K562 (cell line): ENCODE measurements around the gene UNC79. TPM values are rescaled to one million over a fixed set of nuclear protein-coding genes. Genes with fewer than 3 reads are reported as not detected.

Experiments
- ATAC-seq: fragments of 200-7000 bp; cut with Tn5 transposase; 3 replicates; pipeline ENCODE4 v1.9.1; 2020; ENCODE audit warnings: moderate library complexity
- BruUV-seq: library from RNA; stranded (reverse); fragments of 400-500 nt; replicated peaks from 2 replicates; lab custom pipeline; 2021; lab: Mats Ljungman, UMichigan
- CTCF ChIA-PET: fragments of 300-600 bp; formaldehyde crosslinking; extraction: SDS; loops from one replicate; lab custom pipeline; 2021; ENCODE audit warnings: low intra/inter-chr PET ratio; lab: Yijun Ruan, JAX
- POLR2A ChIA-PET: fragments of 300-600, 350-650 bp; sonication (Branson Sonifier 250); formaldehyde crosslinking; extraction: SDS; loops from one replicate; lab custom pipeline; 2021; ENCODE audit warnings: antibody characterized with exemption, inconsistent platforms; lab: Yijun Ruan, JAX
- DNase-seq, 4 experiments: peaks; one replicate each; pipeline versions ENCODE4 v3.0.0 to v3.0.0-alpha.2; 2011 to 2018; ENCODE audit warnings: low spot score in 3 of 4, mixed read lengths in 3 of 4; ENCODE audit errors: extremely low read depth in 1 of 4
- FAIRE-seq: peaks from 2 replicates; lab custom pipeline; 2011; peaks lifted over from hg19 to GRCh38; lab: Jason Lieb, UNC
- H2AFZ ChIP-seq: 2 replicates; pipeline ENCODE4 v1.6.0; 2011; ENCODE audit warnings: low read depth, low read length, control low read depth, inconsistent platforms
- H3K27ac ChIP-seq: fragments of 200-600 bp; 3 replicates; pipeline ENCODE4 v1.8.0; 2011; ENCODE audit warnings: low read depth, mild to moderate bottlenecking, control low read depth, inconsistent platforms, low read length, moderate library complexity, mixed read lengths; ENCODE audit errors: extremely low read depth
- H3K27me3 ChIP-seq, 2 experiments: fragments of 300-600 bp in 1 of 2; 2 replicates in 1 of 2; 3 replicates in 1 of 2; pipeline versions ENCODE4 v1.6.0 to v1.8.0; 2011; ENCODE audit warnings: inconsistent platforms in 2 of 2, low read length in 2 of 2, mild to moderate bottlenecking in 1 of 2, mixed read lengths in 1 of 2, moderate library complexity in 1 of 2; ENCODE audit not compliant: control insufficient read depth in 2 of 2, insufficient read depth in 2 of 2
- H3K36me3 ChIP-seq: fragments of 300-600 bp; 3 replicates; pipeline ENCODE4 v1.8.0; 2011; ENCODE audit warnings: mild to moderate bottlenecking, low read length, inconsistent platforms; ENCODE audit not compliant: control insufficient read depth, insufficient read depth
- H3K4me1 ChIP-seq, 2 experiments: fragments of 200-600 bp in 1 of 2; replicated peaks in 1 of 2; 2 replicates in 1 of 2; 3 replicates in 1 of 2; pipeline versions ENCODE4 v1.5.1 to v1.8.0; 2011; ENCODE audit warnings: inconsistent platforms in 2 of 2, low read length in 2 of 2, mild to moderate bottlenecking in 1 of 2, mixed read lengths in 1 of 2, moderate library complexity in 1 of 2; ENCODE audit not compliant: control insufficient read depth in 2 of 2, insufficient read depth in 2 of 2
- H3K4me2 ChIP-seq: 2 replicates; pipeline ENCODE4 v1.6.1; 2011; ENCODE audit warnings: low read length, control low read depth, inconsistent platforms, mixed read lengths; ENCODE audit not compliant: insufficient read depth
- H3K4me3 ChIP-seq: fragments of 200-600 bp; sonication (generic), shearing (Covaris generic); 2 replicates; pipeline ENCODE4 v1.5.1; 2016; ENCODE audit warnings: control low read depth, inconsistent platforms
- H3K79me2 ChIP-seq: fragments of 200-600 bp; 3 replicates; pipeline ENCODE4 v1.8.0; 2011; ENCODE audit warnings: low read length, inconsistent platforms; ENCODE audit not compliant: control insufficient read depth, insufficient read depth
- H3K9ac ChIP-seq, 2 experiments: 2 replicates each; pipeline versions ENCODE4 v1.6.0 to v1.6.1; 2011; ENCODE audit warnings: low read depth in 2 of 2, low read length in 2 of 2, control low read depth in 1 of 2, inconsistent platforms in 1 of 2, mild to moderate bottlenecking in 1 of 2, mixed read lengths in 1 of 2; ENCODE audit not compliant: insufficient read depth in 1 of 2
- H3K9me1 ChIP-seq: one replicate; pipeline ENCODE4 v1.6.0; 2011; ENCODE audit warnings: inconsistent platforms, mild to moderate bottlenecking, low read length, moderate library complexity; ENCODE audit not compliant: control insufficient read depth, insufficient read depth
- H3K9me3 ChIP-seq: replicated peaks from 2 replicates; pipeline ENCODE4 v1.5.1; 2011; ENCODE audit warnings: low read depth, low read length, inconsistent platforms; ENCODE audit not compliant: control insufficient read depth, insufficient read depth
- H4K20me1 ChIP-seq: replicated peaks from 2 replicates; pipeline ENCODE4 v1.6.1; 2011; ENCODE audit warnings: low read length, inconsistent platforms, mixed read lengths; ENCODE audit not compliant: control insufficient read depth, insufficient read depth
- CEBPZ ChIP-seq: fragments of 150-350 bp; IDR thresholded peaks from 2 replicates; pipeline ENCODE4 v1.6.1; 2014; ENCODE audit warnings: low read depth, mild to moderate bottlenecking, low read length, borderline replicate concordance
- DLX4 ChIP-seq: fragments of 250-450 bp; sonication (Bioruptor Pico); IDR thresholded peaks from 2 replicates; pipeline ENCODE4 v1.6.1; 2021; ENCODE audit warnings: mild to moderate bottlenecking
- EGR1 ChIP-seq: fragments of 450-650 bp; conservative IDR thresholded peaks from 2 replicates; pipeline ENCODE4 v1.6.1; 2017; ENCODE audit warnings: mild to moderate bottlenecking
- EHMT2 ChIP-seq: fragments of 450-650 bp; IDR thresholded peaks from 2 replicates; pipeline ENCODE4 v1.6.1; 2018; ENCODE audit warnings: antibody characterized with exemption
- EP300 ChIP-seq: IDR thresholded peaks from 2 replicates; pipeline ENCODE4 v1.6.1; 2012; ENCODE audit warnings: low read length, improper control_type of control experiment
- FIP1L1 ChIP-seq: fragments of 200-400 bp; formaldehyde crosslinking; IDR thresholded peaks from 2 replicates; pipeline ENCODE4 v1.6.1; 2018; ENCODE audit warnings: mild to moderate bottlenecking, low read depth, low read length; ENCODE audit not compliant: poor library complexity, severe bottlenecking
- GTF2A2 ChIP-seq: IDR thresholded peaks from 2 replicates; pipeline ENCODE4 v1.6.1; 2016; ENCODE audit warnings: mild to moderate bottlenecking, missing genetic modification characterization, missing compliant biosample characterization
- MED1 ChIP-seq: sonication (generic); formaldehyde crosslinking; IDR thresholded peaks from 2 replicates; pipeline ENCODE4 v1.8.1; 2023; ENCODE audit warnings: missing genetic modification reagents, borderline replicate concordance
- MIER1 ChIP-seq: fragments of 450-650 bp; IDR thresholded peaks from 2 replicates; pipeline ENCODE4 v1.6.1; 2016; ENCODE audit warnings: antibody characterized with exemption, mild to moderate bottlenecking, low read depth
- PTBP1 ChIP-seq: fragments of 200-400 bp; formaldehyde crosslinking; IDR thresholded peaks from 2 replicates; pipeline ENCODE4 v1.6.1; 2017; ENCODE audit warnings: low read depth, low read length
- RB1 ChIP-seq: fragments of 450-650 bp; IDR thresholded peaks from 2 replicates; pipeline ENCODE4 v1.6.1; 2017; ENCODE audit warnings: low read depth, mild to moderate bottlenecking
- SETDB1 ChIP-seq: IDR thresholded peaks from one replicate; pipeline ENCODE4 v1.6.1; 2012; ENCODE audit warnings: low read length, control low read depth, inconsistent platforms
- SIN3B ChIP-seq: fragments of 450-650 bp; IDR thresholded peaks from 2 replicates; pipeline ENCODE4 v1.6.1; 2017; ENCODE audit warnings: low read depth, mild to moderate bottlenecking, moderate library complexity
- SIX5 ChIP-seq, 2 experiments: IDR thresholded peaks; 2 replicates each; pipeline ENCODE4 v1.6.1; 2011; ENCODE audit warnings: low read length in 2 of 2, borderline replicate concordance in 1 of 2, low read depth in 1 of 2, mild to moderate bottlenecking in 1 of 2, moderate library complexity in 1 of 2; ENCODE audit not compliant: insufficient read depth in 1 of 2
- STAT5B ChIP-seq: fragments of 250-450 bp; sonication (Bioruptor Pico); IDR thresholded peaks from 2 replicates; pipeline ENCODE4 v1.8.0; 2021; ENCODE audit warnings: mild to moderate bottlenecking, inconsistent platforms
- ZBTB34 ChIP-seq: fragments of 250-450 bp; sonication (Bioruptor Pico); IDR thresholded peaks from 2 replicates; pipeline ENCODE4 v1.8.0; 2021; ENCODE audit warnings: mild to moderate bottlenecking, moderate library complexity
- ZNF212 ChIP-seq: fragments of 450-650 bp; formaldehyde crosslinking; IDR thresholded peaks from 2 replicates; pipeline ENCODE4 v1.4.0; 2020; ENCODE audit warnings: mild to moderate bottlenecking
- ZNF24 ChIP-seq: fragments of 450-650 bp; IDR thresholded peaks from 2 replicates; pipeline ENCODE4 v1.6.1; 2016
- ZNF551 ChIP-seq: fragments of 250-450 bp; sonication (Bioruptor Pico); IDR thresholded peaks from 2 replicates; pipeline ENCODE4 v1.5.0; 2021; ENCODE audit warnings: mild to moderate bottlenecking, moderate library complexity
- ZNF707 ChIP-seq: fragments of 250-450 bp; sonication (Bioruptor Pico); conservative IDR thresholded peaks from 2 replicates; pipeline ENCODE4 v1.8.0; 2022; ENCODE audit warnings: inconsistent platforms, mild to moderate bottlenecking, moderate library complexity
- whole genome bisulfite sequencing: fragments of 100-300 bp; shearing (Covaris generic); methylation state at CpG from one replicate; pipeline ENCODE4 v1.1.6; 2016; ENCODE audit warnings: low coverage, mixed read lengths; ENCODE audit not compliant: insufficient coverage; ENCODE audit errors: missing lambda C conversion rate; 5-methylcytosine and 5-hydroxymethylcytosine counted together
- in situ Hi-C: fragments of 300-500 bp; cut with MboI; formaldehyde crosslinking; loops from 4 replicates; pipeline ENCODE4 v1.15.0; 2018; ENCODE audit warnings: inconsistent platforms, mixed read lengths
- intact Hi-C: fragments of 100-400 bp; cut with micrococcal nuclease; formaldehyde crosslinking; loops from 2 replicates; pipeline ENCODE4 v1.14.2; 2022
- polyA plus RNA-seq, 8 experiments: library from polyadenylated mRNA; depleted of rRNA in 4 of 8; stranded (reverse) in 5 of 8; unstranded in 3 of 8; fragments of >200 nt; fragmentation: Nextera tagmentation in 2 of 8; fragmentation: Illumina TruSeq in 1 of 8; extraction: Ambion mirVana in 2 of 8; extraction: Trizol in 1 of 8; gene quantifications; 2 replicates each; pipeline versions ENCODE4 v1.2.1 to v1.2.3, GENCODE V29; 2011 to 2014; ENCODE audit warnings: inconsistent platforms in 1 of 8, missing spikeins in 1 of 8
- total RNA-seq, 7 experiments: library from RNA; depleted of rRNA in 6 of 7; stranded (reverse); fragments of >200 nt in 6 of 7; fragmentation: Illumina TruSeq in 2 of 7; extraction: Trizol in 2 of 7; gene quantifications; 2 replicates each; pipeline versions ENCODE4 v1.2.1 to v1.2.3, GENCODE V29; 2011 to 2021; ENCODE audit warnings: low replicate concordance in 1 of 7

Gene UNC79
- total and polyA plus RNA-seq, 9 of the 15 experiments (the other 6 are each of a cell fraction or from before 2014, with no cell fraction given) = under 0.01 to 0.04 (median 0.01) TPM; not detected in 6

GRCh38 chr14:93732524-93732923 is 301.8 kb downstream of the UNC79 start:
- no peak overlapping the region for H3K4me3 ChIP-seq
- FAIRE-seq = no peak
- ATAC-seq = no peak
- H3K4me1 ChIP-seq = no peaks in the 10 kb centered on the region; a peak in 2 of 5 replicates
- H2AFZ ChIP-seq = no peak overlapping the region
- H4K20me1 ChIP-seq = no peaks in the 10 kb centered on the region
- no peak overlapping the region for H3K9ac ChIP-seq
- H3K4me2 ChIP-seq = no peak overlapping the region
- H3K9me3 ChIP-seq = no peaks in the 10 kb centered on the region
- H3K9me1 ChIP-seq = no peaks in the 10 kb centered on the region
- WGBS = 0% methylated on average over 6 of the region's 10 CpGs
- intact Hi-C loops (no loop called here), in situ Hi-C loops (no loop called here)
- POLR2A ChIA-PET = no interaction called here
- H3K36me3 ChIP-seq = no peaks in the 10 kb centered on the region
- TF ChIP-seq FIP1L1 (no peak), SETDB1 (no peak), SIX5 (IDR thresholded peaks at IDR 0.05; ENCODE audit: borderline replicate concordance in 1 of 2, insufficient read depth in 1 of 2, low read depth in 1 of 2, low read length in 2 of 2) (no peak), ZBTB34 (CRISPR knock-in tag) (no peak), EP300 (no peak), RB1 (no peak), EGR1 (no peak), SIN3B (no peak), ZNF24 (no peak), ZNF212 (CRISPR knock-in tag) (no peak), ZNF551 (CRISPR knock-in tag) (no peak), MED1 (CRISPR knock-in tag) (no peak), STAT5B (CRISPR knock-in tag) (no peak), EHMT2 (no peak), MIER1 (no peak), CEBPZ (no peak), ZNF707 (no peak), DLX4 (CRISPR knock-in tag) (no peak), GTF2A2 (tag) (no peak), PTBP1 (no peak)
- H3K27ac ChIP-seq = no peak overlapping the region
- H3K79me2 ChIP-seq = no peaks in the 10 kb centered on the region
- BruUV-seq = no TSS peak
- DNase-seq = no peak
- H3K27me3 ChIP-seq = peaks cover 0 to 5% of the 10 kb centered on the region in 2 experiments; a peak in 1 of 5 replicates
- CTCF ChIA-PET = no interaction called here
